Hematopoietic multipotent progenitor cell treated with erythropoietin and hydrocortisone succinate and interleukin-3 and kit ligand, for 8 days (in vitro differentiated cells): Measurements from ENCODE around the gene CHN1.

Source experiments
- DNase-seq: peaks from one replicate; pipeline ENCODE4 v3.0.0-alpha.2; 2015

Gene CHN1

GRCh38 chr2:174780856-174781255, 224.3 kb downstream of the CHN1 start:
- no peak for DNase-seq

DNA sequence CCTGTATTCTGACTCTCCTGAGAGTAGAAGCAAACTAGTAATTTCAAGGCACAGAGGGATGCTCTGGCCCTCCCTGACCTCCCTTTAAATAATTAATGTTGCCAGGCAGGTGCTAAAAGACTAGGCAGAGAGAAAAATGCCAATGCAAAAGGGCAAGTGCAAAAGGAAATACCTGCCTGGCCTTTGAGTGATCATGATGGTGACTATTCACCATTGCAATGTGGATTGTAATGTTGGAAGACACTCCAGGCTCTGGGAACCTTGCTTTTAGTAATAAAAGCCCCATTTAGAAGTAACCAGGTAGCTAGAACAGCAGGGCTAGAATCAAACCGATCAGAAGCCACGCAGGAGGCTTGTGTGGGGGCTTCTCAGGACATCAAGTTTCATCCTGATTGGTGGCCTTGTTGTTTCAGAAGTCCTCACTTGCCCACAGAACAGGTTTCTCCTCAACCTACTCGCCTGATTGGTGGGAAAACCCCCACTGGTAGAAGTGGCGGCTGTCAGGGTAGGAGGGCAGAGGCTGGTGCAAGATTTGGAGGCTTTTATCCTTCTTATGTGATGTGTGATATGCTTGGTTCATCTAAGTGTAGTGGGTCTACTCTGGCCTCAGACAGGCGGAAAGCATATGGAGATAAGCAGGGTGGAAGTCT, 224.9 kb downstream of the CHN1 start:
- DNase-seq, result no peak

- DNase-seq, result no peak
Observed at GRCh38 chr2:174779361-174779928, 225.7 kb downstream of the CHN1 start.

DNA sequence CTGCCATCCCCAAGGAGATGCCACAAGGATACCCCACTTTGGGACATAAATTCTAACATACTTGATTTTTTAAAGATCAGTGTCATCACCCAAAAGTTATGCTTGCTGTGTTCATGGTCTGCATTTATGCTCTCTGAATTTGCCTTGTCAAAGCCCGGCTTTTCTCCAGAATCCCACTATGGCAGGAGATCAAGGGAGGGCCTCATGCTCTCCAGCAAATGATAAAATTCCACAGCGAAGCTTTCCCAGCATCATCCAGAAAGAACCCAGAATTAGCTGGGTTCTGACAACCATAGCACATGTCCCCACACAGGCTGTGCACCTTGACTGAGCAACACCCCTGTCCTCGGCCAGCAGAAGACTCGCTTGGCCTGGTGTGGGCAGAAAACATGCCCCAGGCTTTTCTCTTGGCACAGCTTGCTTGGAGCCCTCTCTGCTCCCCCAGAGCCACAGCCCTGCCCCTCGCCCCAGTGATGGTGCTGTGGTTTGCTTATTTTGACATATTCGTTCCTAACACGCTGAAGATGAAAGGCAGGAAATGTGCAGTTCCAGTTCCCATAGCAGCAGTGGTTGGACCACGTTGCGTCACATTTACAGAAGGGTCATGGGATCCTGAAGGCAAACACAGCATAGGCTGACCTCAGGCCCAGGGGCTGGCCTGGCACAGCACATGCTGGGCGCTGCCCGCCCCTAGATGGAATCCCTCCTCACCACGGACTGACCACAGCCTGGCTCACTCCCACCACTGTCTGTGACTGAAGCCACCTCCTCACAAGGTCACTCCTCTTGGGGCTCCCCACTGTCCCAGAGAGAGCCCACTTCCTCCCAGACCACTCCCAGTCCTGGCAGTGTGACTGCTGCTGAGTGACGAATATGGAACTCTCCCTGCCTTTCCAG, 226.8 kb downstream of the CHN1 start:
- DNase-seq, result peak; percentile 7

GRCh38 chr2:174777347-174778084, 227.7 kb downstream of the CHN1 start:
- DNase-seq, result no peak

GRCh38 chr2:174776675-174777074, 228.5 kb downstream of the CHN1 start:
- DNase-seq, result no peak

- DNase-seq, result no peak
Observed at GRCh38 chr2:174776223-174776622, 229.0 kb downstream of the CHN1 start.

- DNase-seq, result no peak
Observed at GRCh38 chr2:174775571-174775980, 229.6 kb downstream of the CHN1 start.

DNA sequence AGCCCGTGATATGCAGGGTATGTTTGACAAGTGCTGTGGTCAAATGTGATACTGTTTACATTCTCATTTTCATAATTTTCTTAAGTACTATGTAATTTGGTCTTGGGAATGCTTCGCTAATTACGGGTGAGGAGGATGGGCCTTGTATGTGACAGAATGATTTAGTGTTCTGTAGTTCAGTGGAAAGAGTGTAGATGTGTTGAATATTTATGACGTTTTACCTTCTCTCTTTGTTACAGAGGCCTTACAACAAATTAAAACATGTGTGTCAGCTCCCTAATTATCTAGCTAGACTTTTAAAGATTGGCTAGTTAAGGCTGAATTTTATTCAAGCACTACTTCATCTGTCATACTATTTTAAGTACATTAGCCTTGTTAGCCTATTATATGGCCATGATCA, 230.3 kb downstream of the CHN1 start:
- DNase-seq, result no peak

- DNase-seq, result no peak
Observed at GRCh38 chr2:174773215-174773614, 232.0 kb downstream of the CHN1 start.

DNA sequence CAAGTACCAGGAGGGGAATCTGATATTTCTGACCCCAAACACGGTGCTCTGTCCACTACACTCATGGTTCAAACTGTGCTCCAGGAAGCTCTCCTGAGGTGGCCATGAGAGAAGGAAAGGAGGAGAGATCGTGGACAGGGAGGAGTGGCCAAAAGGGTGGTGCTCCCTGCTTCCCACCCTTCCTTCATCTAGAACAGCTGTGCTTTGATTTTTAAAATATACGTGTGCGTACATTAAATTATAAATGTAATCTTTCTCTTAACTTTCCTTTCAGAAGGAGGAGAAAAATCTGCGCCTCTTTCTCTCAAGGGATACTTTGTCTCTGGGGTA, 232.7 kb downstream of the CHN1 start:
- no peak for DNase-seq

- peak; percentile 61 for DNase-seq
Observed at GRCh38 chr2:174771631-174772471, 233.3 kb downstream of the CHN1 start.

DNA sequence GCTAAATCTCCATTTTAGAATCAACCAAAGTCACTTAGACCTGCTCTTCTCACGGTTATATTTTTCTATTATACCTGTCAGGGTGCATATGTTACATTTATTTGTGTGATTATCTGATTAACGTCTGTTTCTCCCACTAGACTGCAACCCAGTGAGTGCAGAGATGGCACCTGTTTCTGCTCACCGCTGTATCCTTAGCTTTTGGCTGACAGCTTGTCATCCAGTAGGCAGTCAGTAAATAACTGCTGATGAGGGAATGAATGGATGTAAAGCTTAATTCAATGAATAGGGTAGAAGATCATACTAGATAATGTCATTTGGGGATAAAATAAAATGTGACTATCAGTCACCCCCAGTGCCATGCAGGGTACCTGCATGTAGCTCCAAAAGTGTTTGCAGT, 234.0 kb downstream of the CHN1 start:
- no peak for DNase-seq

- DNase-seq, result no peak
Observed at GRCh38 chr2:174768557-174768956, 236.6 kb downstream of the CHN1 start.

GRCh38 chr2:174766271-174766670, 238.9 kb downstream of the CHN1 start:
- DNase-seq, result no peak

DNA sequence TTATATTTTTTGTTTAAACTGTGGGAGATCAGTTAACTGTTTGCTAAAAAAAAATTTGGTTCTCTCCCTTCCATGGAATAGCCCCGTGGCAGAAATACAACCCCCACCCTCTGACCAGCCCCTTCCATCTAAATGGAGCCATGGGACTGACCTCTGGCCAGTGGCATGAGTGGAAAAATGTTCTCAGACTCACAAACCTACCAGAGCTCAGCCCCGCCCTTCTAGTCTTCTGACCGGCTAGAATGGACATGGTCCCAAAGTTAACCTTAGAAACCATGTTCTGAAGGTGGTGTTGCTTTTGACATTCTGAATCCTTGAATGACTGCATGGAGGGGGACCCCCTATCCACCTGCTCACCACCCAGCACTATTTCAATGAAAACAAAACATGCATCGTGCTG, 239.6 kb downstream of the CHN1 start:
- no peak for DNase-seq

DNA sequence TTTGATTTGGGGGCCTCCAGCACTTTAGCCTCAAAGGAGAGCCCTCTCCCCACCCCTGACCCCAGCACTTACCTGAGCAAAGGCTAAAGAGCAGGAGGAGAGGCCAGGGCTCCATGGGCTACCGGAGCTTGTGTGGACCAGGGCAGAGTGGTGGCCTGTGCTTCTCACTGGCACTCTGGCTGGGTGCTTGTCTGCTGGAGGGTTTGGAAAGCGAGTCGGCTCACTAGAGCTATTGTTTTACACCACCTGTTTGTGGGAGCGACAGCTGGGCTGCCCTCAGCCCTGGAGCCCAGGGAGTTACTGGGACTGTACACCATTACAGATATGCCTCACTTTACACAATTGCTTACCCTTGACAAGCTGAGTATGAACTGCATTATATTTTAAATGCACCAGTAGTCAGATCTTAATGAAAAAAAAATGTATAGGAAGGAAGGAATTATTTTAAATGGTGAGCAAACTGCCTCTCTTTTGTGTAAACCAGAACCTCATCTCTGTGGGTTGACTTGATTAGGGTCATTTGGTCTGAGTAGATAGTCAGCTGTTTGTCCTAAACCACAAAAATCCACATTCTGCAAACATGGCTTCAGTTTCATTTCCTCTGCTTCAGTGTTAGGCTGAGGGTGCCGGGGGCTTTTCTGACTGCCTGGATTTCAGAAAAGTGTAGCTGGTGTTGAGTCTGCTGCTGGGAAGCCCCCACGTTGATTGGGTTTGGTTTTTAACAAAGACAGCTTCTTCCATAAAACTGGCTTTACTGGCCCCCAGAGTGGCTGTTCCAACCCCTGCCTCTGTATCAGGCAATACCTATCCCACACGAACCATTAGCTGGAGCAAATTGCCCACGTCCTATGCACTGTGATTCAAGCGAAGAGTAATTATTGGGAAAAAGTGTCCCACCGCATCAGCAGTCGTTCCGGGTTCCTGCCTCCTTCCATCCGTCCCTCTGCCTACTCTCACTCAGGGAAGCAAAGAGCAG, 240.6 kb downstream of the CHN1 start, which contains the start of gene CHRNA1:
Gene CHRNA1, minus strand, starts transcription at position 193 of the 976 bp plus-strand sequence. Its CDS starts 78 bp downstream, at position 115.
- DNase-seq, result no peak

GRCh38 chr2:174763780-174764179, 241.4 kb downstream of the CHN1 start:
- no peak for DNase-seq

GRCh38 chr2:174762464-174762863, 242.7 kb downstream of the CHN1 start:
- no peak for DNase-seq

DNA sequence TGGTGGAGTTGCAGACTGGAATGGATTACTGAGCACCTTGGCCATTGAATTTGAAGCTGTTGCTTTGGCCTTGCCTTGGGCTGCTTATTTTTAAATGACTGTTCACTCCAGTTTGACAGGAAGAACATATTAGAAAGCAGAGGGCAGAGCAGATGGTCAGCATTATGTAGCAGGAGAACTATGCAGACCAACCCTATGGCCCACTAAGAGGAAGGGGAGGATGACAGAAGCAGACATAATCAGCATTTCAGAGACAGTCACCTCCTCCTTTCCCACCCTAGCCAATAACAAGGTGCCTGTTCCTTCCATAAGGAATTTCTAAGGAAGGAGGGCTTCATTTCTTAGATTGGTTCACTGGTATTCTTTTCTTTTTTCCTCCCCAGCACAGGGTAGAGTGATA, 243.3 kb downstream of the CHN1 start:
- no peak for DNase-seq

- no peak for DNase-seq
Observed at GRCh38 chr2:174760845-174761473, 244.2 kb downstream of the CHN1 start.
